ENCODE measurements around the gene CER1.

CER1 gene

DNA sequence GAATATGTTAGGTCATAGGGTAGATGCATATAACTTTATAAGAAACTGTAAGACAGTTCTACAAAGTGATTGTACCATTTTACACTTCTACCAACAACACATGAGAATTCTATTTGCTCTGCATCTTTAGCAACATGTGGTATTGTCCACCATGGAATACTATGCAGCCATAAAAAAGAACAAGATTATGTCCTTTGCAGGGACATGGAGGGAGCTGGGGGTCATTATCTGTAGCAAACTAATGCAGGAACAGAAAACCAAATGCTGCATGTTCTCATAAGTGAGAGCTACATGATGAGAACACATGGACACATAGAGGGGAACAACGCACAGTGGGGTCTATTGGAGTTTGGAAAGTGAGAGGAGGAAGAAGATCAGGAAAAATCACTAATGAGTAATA lies 22.2 kb upstream of the CER1 start:
- TF ChIP-seq, protein P1, sequence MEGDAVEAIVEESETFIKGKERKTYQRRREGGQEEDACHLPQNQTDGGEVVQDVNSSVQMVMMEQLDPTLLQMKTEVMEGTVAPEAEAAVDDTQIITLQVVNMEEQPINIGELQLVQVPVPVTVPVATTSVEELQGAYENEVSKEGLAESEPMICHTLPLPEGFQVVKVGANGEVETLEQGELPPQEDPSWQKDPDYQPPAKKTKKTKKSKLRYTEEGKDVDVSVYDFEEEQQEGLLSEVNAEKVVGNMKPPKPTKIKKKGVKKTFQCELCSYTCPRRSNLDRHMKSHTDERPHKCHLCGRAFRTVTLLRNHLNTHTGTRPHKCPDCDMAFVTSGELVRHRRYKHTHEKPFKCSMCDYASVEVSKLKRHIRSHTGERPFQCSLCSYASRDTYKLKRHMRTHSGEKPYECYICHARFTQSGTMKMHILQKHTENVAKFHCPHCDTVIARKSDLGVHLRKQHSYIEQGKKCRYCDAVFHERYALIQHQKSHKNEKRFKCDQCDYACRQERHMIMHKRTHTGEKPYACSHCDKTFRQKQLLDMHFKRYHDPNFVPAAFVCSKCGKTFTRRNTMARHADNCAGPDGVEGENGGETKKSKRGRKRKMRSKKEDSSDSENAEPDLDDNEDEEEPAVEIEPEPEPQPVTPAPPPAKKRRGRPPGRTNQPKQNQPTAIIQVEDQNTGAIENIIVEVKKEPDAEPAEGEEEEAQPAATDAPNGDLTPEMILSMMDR (IDR thresholded peaks at IDR 0.05), result no peak

DNA sequence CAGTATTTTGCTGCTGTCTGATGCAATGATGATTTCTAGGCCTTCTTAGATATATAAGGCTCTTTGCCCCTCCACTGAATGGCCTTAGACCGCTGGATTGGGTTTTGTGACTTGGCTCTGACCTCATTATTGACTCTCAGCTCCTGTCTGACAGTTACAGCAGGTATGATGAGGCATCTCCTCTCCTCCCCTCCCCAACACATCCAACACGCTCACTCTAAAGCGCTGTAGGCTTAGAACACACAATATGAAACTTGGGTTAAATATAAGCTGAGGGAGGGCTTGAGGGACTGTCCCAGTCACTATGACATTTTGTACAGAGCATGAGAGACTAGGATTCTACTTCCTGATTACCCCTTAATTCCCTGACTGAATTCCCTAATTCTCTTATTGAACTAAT lies 18.8 kb upstream of the CER1 start:
- TF ChIP-seq, protein P1 (IDR thresholded peaks at IDR 0.05), result no peak

DNA sequence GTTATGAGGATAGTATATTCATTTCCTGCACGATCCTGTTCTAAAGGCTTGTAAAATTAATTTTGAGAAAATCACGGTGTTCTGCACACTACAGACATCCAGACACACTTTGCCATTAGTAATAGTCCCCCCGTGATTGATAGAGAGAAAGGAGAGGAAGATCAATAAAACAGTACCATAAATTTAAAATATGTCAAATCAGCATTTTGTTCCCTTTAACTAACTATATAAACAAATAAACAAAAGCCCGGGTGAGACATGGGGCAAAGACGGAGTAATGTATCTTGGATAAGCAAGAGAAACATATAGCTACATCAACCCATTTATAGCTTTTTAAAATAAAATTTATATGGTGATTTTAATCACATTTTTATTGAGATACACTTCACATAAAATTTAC lies 10.6 kb upstream of the CER1 start:
- TF ChIP-seq, protein P1 (IDR thresholded peaks at IDR 0.05), result no peak

DNA sequence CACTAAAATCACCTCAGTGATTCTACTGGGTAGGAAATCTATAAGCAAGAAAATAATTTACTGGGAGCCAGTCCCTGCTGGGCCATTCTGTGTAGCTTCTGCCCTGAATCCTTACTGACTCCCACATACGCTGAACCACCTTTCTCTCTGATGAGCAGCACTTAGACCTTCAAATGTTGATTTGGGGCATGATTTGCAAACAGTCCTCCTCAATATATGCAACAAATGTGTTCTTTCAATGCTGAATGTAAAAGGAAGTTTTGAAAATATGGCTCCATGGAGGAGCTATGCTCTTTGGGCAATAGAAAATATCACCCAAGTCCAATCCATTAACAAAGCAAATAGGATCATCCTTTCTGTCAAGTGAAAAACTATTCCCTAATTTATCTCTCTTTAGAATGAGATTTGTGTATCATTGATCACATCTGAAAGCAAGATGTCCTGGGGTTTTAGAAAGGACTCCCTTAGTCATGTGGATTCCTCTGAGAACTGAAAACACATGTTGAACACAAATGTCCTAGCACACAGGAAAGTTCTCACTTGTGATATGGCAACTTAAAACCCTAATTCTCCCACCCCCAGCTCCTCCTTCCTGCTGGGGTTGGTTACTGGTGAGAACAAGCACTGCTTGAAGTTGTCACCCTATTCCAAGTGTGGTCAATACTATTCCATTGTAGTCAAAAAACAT lies 8.9 kb upstream of the CER1 start:
- TF ChIP-seq, protein P1 (IDR thresholded peaks at IDR 0.05), result no peak

DNA sequence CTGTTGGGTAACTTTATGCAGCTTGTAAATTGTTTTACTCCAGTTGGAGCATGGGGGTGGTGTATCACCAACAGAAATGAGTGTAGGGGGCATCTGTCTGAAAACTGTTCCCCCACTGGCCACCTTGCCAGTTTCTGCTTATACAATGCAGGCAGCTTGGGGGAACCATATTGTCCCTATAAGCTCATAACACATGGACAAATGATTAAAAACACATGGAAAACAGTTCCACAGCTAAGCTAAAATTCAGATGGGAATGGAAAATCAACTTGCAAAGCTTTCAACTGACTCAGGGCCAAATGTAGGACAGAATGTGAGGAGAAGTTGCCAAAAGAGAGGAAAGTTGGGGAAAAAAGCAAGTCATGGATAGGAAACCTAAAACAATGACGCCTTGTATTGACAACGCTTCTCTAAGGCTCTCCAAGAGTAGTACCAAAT lies 7.9 kb upstream of the CER1 start:
- TF ChIP-seq, protein P1 (IDR thresholded peaks at IDR 0.05), result no peak

DNA sequence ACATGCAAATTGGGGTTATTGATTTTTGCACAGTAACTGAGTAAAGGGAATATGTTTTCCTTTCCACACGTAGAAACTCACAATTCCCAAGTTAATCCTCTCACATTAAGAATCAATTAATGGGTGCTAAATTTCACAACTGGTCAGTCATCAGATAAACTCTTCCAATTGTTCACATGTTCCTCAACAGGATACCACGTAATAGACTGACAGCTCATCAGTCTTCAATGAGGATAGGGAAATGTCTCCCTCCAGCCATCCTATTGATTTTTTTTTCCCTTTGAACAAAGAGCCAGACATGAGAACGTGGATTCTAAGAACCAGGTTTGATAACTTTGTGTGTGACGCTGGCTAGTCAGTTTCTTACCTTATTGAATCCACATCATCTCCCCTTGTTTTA lies 768 bp upstream of the CER1 start:
- TF ChIP-seq, protein P1 (IDR thresholded peaks at IDR 0.05), result no peak

DNA sequence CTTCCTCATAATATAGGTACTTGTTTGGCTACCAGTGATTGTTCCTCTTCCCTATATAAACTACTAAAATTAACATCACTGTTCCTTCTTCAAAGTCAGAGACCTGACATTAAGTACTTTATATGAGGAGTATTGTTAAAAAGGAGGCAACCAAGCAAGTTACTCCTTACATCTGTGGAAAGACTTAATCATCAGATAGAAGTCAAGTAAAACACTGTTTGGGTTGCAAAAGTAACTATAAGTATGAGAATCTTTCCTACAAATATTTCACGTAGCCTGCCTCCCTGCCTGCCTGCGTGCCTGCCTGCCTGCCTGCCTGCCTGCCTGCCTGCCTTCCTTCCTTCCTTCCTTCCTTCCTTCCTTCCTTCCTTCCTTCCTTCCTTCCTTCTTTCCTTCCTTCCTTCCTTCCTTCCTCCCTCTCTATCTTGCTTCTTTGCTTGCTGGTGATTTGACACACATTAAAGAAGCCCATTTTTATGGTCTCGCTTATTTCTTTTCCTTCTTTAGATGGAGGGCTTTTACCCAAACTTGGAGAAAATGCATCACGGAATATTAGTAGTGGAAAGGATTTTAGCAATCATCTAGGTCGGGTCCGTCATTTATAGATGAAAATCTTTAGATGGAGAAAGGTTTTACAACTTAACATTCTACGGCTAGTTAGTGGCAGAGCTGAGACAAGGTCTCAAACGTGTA lies 3.2 kb downstream of the CER1 start:
- TF ChIP-seq, protein P1 (IDR thresholded peaks at IDR 0.05), result no peak
